Breast epithelium (tissue), 3 donors: ENCODE results near the gene FN3K.

Source experiments
- CTCF ChIP-seq, 3 donors: fragments of 450-650 bp; IDR thresholded peaks; one replicate each; pipeline ENCODE4 v1.5.1; 2016 to 2017; ENCODE audit warnings: antibody characterized with exemption in 3 of 3, mild to moderate bottlenecking in 3 of 3, moderate library complexity in 3 of 3
- POLR2A ChIP-seq: fragments of 450-650 bp; IDR thresholded peaks from one replicate; pipeline ENCODE4 v1.6.1; 2016; ENCODE audit warnings: antibody characterized with exemption, mild to moderate bottlenecking, moderate library complexity
- POLR2AphosphoS5 ChIP-seq, 3 donors: sonication (generic); formaldehyde crosslinking; IDR thresholded peaks; one replicate each; pipeline ENCODE4 v1.6.1; 2017; ENCODE audit warnings: antibody characterized with exemption in 3 of 3

GRCh38 chr17:82723169-82723807, 12.1 kb upstream of the FN3K start:
- TF ChIP-seq CTCF (IDR thresholded peaks at IDR 0.05) = no peak
- no peak for TF ChIP-seq POLR2A
- TF ChIP-seq POLR2AphosphoS5 (IDR thresholded peaks at IDR 0.05) = no peak
